Body of pancreas (tissue), 4 donors: Measurements from ENCODE around the gene HCCS.

ENCODE experiments used
- CTCF ChIP-seq, 7 experiments: fragments of 450-650 bp in 4 of 7; fragments of 200-600 bp in 3 of 7; sonication (generic) in 3 of 7; IDR thresholded peaks; one replicate each; pipeline ENCODE4 v1.5.1; 2016 to 2019; ENCODE audit warnings: antibody characterized with exemption in 7 of 7
- POLR2A ChIP-seq, 3 donors: fragments of 450-650 bp; IDR thresholded peaks; one replicate each; pipeline ENCODE4 v1.6.1; 2016; ENCODE audit warnings: antibody characterized with exemption in 3 of 3, mild to moderate bottlenecking in 2 of 3

- TF ChIP-seq CTCF (IDR thresholded peaks at IDR 0.05): no peak
- no peak for TF ChIP-seq POLR2A (IDR thresholded peaks at IDR 0.05)
Observed at GRCh38 chrX:11125060-11125459, 13.9 kb downstream of the HCCS start.
